ENCODE measurements around the gene URI1.

DNA sequence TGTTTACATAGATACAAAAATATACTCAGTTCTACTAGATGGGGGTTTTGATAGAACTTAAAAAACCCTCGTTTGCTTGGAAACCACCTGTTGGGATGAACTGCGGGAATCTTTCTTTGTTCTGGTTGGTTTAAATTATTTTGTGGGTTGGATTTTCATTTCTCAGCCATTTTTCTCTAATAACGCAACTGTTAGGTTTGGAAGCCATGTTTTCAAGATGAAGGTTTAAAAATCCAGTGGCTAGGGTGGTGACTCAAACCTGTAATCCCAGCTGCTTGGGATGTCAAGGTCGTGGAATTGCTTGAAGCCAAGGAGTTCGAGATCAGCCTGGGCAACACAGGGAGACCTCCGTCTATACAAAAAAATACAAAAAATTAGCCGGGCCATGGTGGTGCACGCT, 1.6 kb downstream of the URI1 start:
- no peak for TF ChIP-seq POLR2A (IDR thresholded peaks at IDR 0.05)
- TF ChIP-seq, protein P1, sequence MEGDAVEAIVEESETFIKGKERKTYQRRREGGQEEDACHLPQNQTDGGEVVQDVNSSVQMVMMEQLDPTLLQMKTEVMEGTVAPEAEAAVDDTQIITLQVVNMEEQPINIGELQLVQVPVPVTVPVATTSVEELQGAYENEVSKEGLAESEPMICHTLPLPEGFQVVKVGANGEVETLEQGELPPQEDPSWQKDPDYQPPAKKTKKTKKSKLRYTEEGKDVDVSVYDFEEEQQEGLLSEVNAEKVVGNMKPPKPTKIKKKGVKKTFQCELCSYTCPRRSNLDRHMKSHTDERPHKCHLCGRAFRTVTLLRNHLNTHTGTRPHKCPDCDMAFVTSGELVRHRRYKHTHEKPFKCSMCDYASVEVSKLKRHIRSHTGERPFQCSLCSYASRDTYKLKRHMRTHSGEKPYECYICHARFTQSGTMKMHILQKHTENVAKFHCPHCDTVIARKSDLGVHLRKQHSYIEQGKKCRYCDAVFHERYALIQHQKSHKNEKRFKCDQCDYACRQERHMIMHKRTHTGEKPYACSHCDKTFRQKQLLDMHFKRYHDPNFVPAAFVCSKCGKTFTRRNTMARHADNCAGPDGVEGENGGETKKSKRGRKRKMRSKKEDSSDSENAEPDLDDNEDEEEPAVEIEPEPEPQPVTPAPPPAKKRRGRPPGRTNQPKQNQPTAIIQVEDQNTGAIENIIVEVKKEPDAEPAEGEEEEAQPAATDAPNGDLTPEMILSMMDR (IDR thresholded peaks at IDR 0.05), result no peak
